Activated naive CD4-positive, alpha-beta T cell treated with anti-CD3 and anti-CD28 coated beads, Interleukin-2, amount 10 ng/mL, durations not matched to agents 7 days and 5 days (primary cell): Measurements from ENCODE around the gene TLR3.

ENCODE experiments used
- CTCF ChIA-PET: fragments of 350-600 bp; sonication (Branson Sonifier 250); formaldehyde crosslinking; loops from one replicate; lab custom pipeline; 2021; ENCODE audit warnings: antibody characterized with exemption; lab: Charles Lee
- DNase-seq: peaks from one replicate; pipeline ENCODE4 v3.0.0-alpha.2; 2020
- H3K27ac Mint-ChIP-seq: one replicate; pipeline ENCODE4 v1.8.0; 2021; ENCODE audit warnings: mild to moderate bottlenecking, moderate library complexity, mixed read lengths
- H3K27me3 Mint-ChIP-seq: one replicate; pipeline ENCODE4 v1.8.0; 2021; ENCODE audit warnings: mild to moderate bottlenecking, mixed read lengths
- H3K36me3 Mint-ChIP-seq: one replicate; pipeline ENCODE4 v1.8.0; 2021; ENCODE audit warnings: mixed read lengths
- H3K4me1 Mint-ChIP-seq: one replicate; pipeline ENCODE4 v1.8.0; 2021; ENCODE audit warnings: mixed read lengths
- H3K4me3 Mint-ChIP-seq: one replicate; pipeline ENCODE4 v1.8.0; 2021; ENCODE audit warnings: mild to moderate bottlenecking, moderate library complexity, mixed read lengths
- H3K9me3 Mint-ChIP-seq: one replicate; pipeline ENCODE4 v1.8.0; 2021; ENCODE audit warnings: mixed read lengths

TLR3 gene

DNA sequence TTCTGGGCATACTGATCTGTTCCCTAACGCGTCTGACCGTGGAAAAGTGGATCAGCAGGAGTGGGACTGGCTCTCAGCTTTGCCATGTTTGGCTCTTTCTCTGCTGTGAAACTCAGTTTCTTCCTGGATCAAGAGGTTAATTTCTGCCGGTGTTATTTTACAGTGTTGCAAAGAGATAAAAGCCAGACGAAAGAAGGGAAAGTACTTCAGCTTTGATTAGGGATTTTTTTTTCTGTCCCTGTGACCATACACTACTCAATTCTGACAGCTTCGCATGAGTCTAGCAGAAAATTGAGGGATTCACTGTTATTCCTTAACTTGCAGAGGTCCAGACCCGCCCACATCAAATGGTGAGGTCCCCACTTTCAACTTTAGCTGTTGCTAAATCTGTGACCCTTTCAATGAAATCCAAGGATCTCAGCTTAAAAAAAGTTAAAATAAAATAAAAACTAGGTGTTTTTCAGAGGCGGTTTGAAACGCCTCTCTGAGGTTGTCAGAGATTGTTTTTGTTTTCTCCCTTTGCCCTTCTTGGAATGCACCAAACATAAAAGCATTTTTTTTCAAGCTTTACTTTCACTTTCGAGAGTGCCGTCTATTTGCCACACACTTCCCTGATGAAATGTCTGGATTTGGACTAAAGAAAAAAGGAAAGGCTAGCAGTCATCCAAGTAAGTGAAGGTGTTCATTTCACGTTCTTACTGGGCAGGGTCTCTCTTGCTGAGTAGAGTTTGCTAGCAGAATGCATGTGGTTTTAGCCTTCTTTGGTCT lies at the start of gene TLR3:
Gene TLR3, plus strand, starts transcription at position 576 of the 768 bp plus-strand sequence. CDS start 7,464 bp downstream, outside the sequence.
- DNase-seq: no peak
- H3K27ac Mint-ChIP-seq: peak within 1 kb of the TSS; percentile 4
- H3K27me3 Mint-ChIP-seq: peaks cover 4% of the 10 kb centered on the region
- H3K4me3 Mint-ChIP-seq: peak within 1 kb of the TSS; percentile 58
- no peaks in the 10 kb centered on the region for H3K9me3 Mint-ChIP-seq
- peaks cover 18% of the 10 kb centered on the region for H3K4me1 Mint-ChIP-seq
- CTCF ChIA-PET: interaction anchor here (1.0 to 3.7 kb wide), 6 partner anchors 30 to 134 kb away, joined by 3 to 44 read pairs (median 4); partner anchors contain the start of gene CYP4V2
- H3K36me3 Mint-ChIP-seq: no peaks in the 10 kb centered on the region

DNA sequence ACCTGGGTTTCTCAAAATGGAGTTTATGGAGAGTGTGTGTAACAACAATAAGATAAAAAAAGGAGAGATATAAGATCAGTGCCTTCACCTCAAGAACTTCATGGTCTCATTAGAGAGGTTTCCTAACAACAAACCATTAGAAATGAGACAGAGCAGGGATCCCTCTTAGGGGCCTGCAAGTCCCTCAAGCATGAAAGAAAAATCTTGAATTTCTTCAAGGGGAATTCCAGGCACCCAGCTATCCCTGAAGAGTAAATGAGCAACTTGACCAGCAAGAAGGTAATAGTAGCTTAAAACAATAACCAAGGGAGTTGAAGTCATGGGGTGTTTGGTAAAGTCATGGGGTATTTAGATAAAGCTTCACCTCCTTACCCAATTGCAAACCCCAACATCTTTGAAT lies 49.7 kb upstream of the TLR3 start:
- CTCF ChIA-PET: interaction anchor here (0.6 to 1.3 kb wide), 2 partner anchors 19 to 35 kb away, joined by 3 read pairs; no protein-coding TSS in a partner anchor

DNA sequence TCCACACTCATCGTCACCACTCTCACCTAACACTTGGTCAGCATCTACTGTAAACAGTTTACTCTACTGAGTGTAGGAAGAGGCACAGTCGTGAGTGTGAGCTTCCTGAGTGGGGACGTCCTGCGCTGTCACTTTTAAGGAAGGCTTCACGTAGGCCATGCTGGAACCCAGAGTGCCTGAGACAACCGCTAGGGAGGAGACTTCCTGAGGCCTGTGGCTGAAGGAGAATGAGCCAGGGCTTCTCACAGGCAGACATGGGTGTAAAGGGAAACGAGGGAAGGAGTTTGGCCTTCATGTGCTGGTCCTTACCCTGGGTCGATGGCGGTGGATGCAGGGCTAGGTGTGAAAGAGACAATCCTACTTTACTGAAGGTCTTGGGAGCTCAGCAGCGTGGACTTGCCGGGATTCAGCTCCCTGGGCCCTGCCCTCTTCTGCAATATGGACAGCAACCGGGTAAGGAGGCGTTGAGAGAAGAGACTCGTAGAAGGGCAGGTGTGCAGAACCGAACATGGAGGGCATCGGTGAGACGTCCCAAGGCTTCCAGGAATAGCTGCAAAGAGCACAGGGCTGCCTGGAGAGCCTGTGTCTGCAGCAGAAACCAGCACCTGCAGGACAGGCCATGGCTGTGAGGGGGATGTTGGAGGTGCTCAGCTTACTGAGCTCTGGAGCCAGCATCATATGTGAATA lies 48.7 kb upstream of the TLR3 start:
- no peak for DNase-seq
- Mint-ChIP-seq H3K36me3 (no peaks in the 10 kb centered on the region), H3K27ac (no peak overlapping the region), H3K4me1 (no peaks in the 10 kb centered on the region), H3K4me3 (no peak overlapping the region), H3K27me3 (peaks cover 5% of the 10 kb centered on the region), H3K9me3 (no peaks in the 10 kb centered on the region)
- CTCF ChIA-PET: interaction anchor here (0.7 to 1.8 kb wide), 3 partner anchors 20 to 937 kb away, joined by 3 to 12 read pairs (median 3); no protein-coding TSS in a partner anchor

More for the DNA sequence above, 49.7 kb upstream of the TLR3 start:
- no peaks in the 10 kb centered on the region for H3K9me3 Mint-ChIP-seq
- DNase-seq: no peak
- H3K27ac Mint-ChIP-seq: no peak overlapping the region
- H3K4me1 Mint-ChIP-seq: no peaks in the 10 kb centered on the region
- no peaks in the 10 kb centered on the region for H3K36me3 Mint-ChIP-seq
- peaks cover 7% of the 10 kb centered on the region for H3K27me3 Mint-ChIP-seq
- H3K4me3 Mint-ChIP-seq: no peak overlapping the region

DNA sequence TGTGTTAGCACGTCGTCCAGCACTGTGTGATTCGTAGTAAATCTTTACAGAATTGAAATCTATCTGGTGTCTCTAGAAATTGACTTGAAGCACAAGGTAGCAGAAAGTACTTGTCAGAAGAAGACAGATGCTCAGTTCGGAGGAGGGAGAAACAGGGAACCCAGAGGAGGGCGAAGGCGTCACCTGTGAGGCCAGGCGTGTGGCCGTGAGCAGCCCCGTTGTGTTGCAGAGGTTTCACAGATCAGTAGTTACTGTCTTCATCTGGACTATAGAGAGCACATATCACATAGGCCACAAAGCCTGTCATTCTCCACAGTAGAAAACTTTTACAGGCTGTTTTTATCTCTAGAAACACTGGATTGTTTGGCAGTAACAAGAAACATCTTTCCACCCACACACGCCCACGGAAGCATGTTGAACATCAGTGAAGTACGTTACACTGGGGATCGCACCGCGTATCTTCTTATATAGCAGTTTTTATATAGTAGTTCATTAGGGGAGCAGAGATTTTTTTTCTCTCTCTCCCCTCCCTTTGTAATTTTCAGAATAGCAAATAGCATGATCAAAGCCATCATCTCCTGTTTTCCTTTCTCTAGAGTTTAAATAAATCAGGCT lies 48.1 kb upstream of the TLR3 start:
- H3K36me3 Mint-ChIP-seq: no peaks in the 10 kb centered on the region
- H3K27me3 Mint-ChIP-seq: peaks cover 4% of the 10 kb centered on the region
- CTCF ChIA-PET: interaction anchor here (1.1 to 1.8 kb wide), 3 partner anchors 17 to 380 kb away, joined by 3 to 12 read pairs (median 4); no protein-coding TSS in a partner anchor
- DNase-seq: no peak
- no peak overlapping the region for H3K27ac Mint-ChIP-seq
- H3K9me3 Mint-ChIP-seq: no peaks in the 10 kb centered on the region
- H3K4me1 Mint-ChIP-seq: no peaks in the 10 kb centered on the region
- H3K4me3 Mint-ChIP-seq: no peak overlapping the region

- H3K27me3 Mint-ChIP-seq: peaks cover 4% of the 10 kb centered on the region
- H3K9me3 Mint-ChIP-seq: no peaks in the 10 kb centered on the region
- H3K4me3 Mint-ChIP-seq: no peak overlapping the region
- DNase-seq: no peak
- no peaks in the 10 kb centered on the region for H3K36me3 Mint-ChIP-seq
- no peaks in the 10 kb centered on the region for H3K4me1 Mint-ChIP-seq
- CTCF ChIA-PET: interaction anchor here (1.4 to 1.8 kb wide), 2 partner anchors 16 to 381 kb away, joined by 4 to 12 read pairs; no protein-coding TSS in a partner anchor
- no peak overlapping the region for H3K27ac Mint-ChIP-seq
These were observed 47.3 kb upstream of the TLR3 start for GRCh38 chr4:186021461-186022167.

GRCh38 chr4:186023975-186024374 lies 45.0 kb upstream of the TLR3 start:
- Mint-ChIP-seq H3K27ac (no peak overlapping the region), H3K36me3 (no peaks in the 10 kb centered on the region), H3K4me1 (no peaks in the 10 kb centered on the region), H3K27me3 (peaks cover 4% of the 10 kb centered on the region), H3K9me3 (no peaks in the 10 kb centered on the region), H3K4me3 (no peak overlapping the region)
- no peak for DNase-seq
- CTCF ChIA-PET: no interaction called here

DNA sequence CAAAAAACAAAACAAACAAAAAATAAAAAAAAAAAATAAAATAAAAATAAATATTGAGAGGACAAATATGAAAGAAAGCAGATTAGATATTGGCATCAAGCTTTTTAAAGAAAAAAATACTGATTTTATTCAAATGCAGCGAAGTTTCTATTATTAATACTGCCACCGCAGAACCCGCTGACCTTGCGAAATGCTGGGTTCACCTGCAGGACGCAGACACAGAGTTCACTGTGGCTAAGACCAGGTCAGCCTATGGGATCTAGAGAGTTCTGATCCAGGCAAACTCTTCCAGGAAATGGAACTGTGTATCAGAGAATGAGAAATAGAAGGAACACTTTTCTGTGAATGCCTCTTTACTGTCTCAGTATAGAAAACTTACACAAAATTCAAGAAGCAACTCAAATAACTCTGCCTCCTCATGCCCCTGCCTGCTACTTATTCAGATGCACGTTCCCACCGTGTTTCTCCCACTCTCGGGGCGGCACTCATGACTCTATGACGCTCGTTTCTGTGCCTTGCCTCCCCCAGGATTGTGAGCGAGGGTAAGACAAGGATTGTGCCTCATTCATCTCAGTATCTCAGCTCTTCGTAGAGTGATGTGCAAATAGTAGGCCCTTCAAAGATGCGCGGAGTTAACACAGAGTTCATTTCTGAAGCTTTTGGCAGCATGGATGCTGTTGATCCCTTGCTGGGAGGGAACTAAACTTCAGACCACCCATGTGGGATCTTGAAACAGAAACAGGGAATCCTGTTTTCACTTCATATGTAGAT lies 44.1 kb upstream of the TLR3 start:
- Mint-ChIP-seq H3K4me1 (no peaks in the 10 kb centered on the region), H3K27me3 (peaks cover 7% of the 10 kb centered on the region), H3K9me3 (no peaks in the 10 kb centered on the region), H3K27ac (no peak overlapping the region), H3K36me3 (no peaks in the 10 kb centered on the region), H3K4me3 (no peak overlapping the region)
- DNase-seq: no peak
- CTCF ChIA-PET: interaction anchor here (0.9 kb wide), 1 partner anchor 13 kb away, joined by 3 read pairs; no protein-coding TSS in a partner anchor

GRCh38 chr4:186025408-186025690 lies 43.6 kb upstream of the TLR3 start:
- DNase-seq: no peak
- no peak overlapping the region for H3K27ac Mint-ChIP-seq
- no peaks in the 10 kb centered on the region for H3K4me1 Mint-ChIP-seq
- CTCF ChIA-PET: interaction anchor here (0.9 kb wide), 1 partner anchor 12 kb away, joined by 3 read pairs; no protein-coding TSS in a partner anchor
- no peaks in the 10 kb centered on the region for H3K9me3 Mint-ChIP-seq
- peaks cover 8% of the 10 kb centered on the region for H3K27me3 Mint-ChIP-seq
- no peak overlapping the region for H3K4me3 Mint-ChIP-seq
- no peaks in the 10 kb centered on the region for H3K36me3 Mint-ChIP-seq

DNA sequence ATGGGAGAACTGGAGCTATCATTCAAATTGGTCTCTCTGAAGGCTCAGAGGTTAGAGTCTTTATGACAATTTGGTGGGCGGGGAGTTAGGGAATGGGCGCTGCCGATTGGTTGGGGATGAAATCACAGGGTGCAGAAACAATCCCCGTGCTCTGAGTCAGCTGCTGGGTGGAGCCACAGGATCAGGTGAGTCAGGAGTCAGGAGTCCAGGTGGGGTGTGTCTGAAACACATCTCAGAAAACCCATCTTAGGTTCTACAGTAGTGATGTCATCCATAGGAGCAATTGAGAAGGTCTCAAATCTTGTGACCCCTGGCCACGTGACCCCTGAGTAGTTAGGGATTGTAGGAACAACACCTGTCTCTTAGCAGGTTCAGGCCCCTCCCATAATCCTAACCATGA lies 41.6 kb upstream of the TLR3 start:
- H3K4me3 Mint-ChIP-seq: no peak overlapping the region
- no peak overlapping the region for H3K27ac Mint-ChIP-seq
- no peak for DNase-seq
- H3K36me3 Mint-ChIP-seq: no peaks in the 10 kb centered on the region
- H3K4me1 Mint-ChIP-seq: no peaks in the 10 kb centered on the region
- no peaks in the 10 kb centered on the region for H3K9me3 Mint-ChIP-seq
- peaks cover 6% of the 10 kb centered on the region for H3K27me3 Mint-ChIP-seq
- CTCF ChIA-PET: interaction anchor here (1.6 kb wide), 1 partner anchor 11 kb away, joined by 5 read pairs; no protein-coding TSS in a partner anchor

GRCh38 chr4:186029571-186030398 lies 39.2 kb upstream of the TLR3 start:
- Mint-ChIP-seq H3K4me3 (no peak overlapping the region), H3K27ac (no peak overlapping the region), H3K9me3 (peaks cover 5% of the 10 kb centered on the region), H3K27me3 (peaks cover 6% of the 10 kb centered on the region), H3K4me1 (no peaks in the 10 kb centered on the region), H3K36me3 (no peaks in the 10 kb centered on the region)
- no peak for DNase-seq
- CTCF ChIA-PET: no interaction called here

GRCh38 chr4:186030399-186030775 lies 38.6 kb upstream of the TLR3 start:
- H3K27ac Mint-ChIP-seq: no peak overlapping the region
- no peaks in the 10 kb centered on the region for H3K36me3 Mint-ChIP-seq
- no peaks in the 10 kb centered on the region for H3K4me1 Mint-ChIP-seq
- no peak overlapping the region for H3K4me3 Mint-ChIP-seq
- peaks cover 6% of the 10 kb centered on the region for H3K27me3 Mint-ChIP-seq
- H3K9me3 Mint-ChIP-seq: peaks cover 9% of the 10 kb centered on the region
- CTCF ChIA-PET: no interaction called here
- no peak for DNase-seq

DNA sequence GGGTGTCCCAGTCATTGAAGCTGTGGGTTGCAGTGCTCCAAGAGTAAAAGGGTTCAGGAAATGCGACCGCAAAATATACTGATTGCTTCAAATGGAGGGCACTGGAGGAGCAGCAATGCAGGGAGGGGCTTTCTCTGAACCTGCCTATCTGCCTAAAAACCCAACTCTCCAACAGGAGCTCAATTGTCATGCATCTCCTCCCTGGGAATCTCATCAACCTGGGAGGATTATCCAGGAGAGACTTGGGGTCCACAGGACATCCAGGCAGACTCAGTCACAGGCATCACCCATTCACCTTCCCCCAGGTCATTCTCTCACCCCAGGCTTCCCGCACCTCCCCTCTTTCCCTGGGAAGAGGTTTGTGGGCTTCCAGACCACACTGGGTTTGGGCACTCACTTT lies 38.2 kb upstream of the TLR3 start:
- Mint-ChIP-seq H3K27ac (no peak overlapping the region), H3K9me3 (peaks cover 9% of the 10 kb centered on the region), H3K36me3 (no peaks in the 10 kb centered on the region), H3K27me3 (peaks cover 6% of the 10 kb centered on the region), H3K4me3 (no peak overlapping the region), H3K4me1 (no peaks in the 10 kb centered on the region)
- CTCF ChIA-PET: no interaction called here
- DNase-seq: no peak
